NCI-H1436 (cell line): ENCODE results near the gene DYSF.

Experiments
- DNase-seq: peaks from one replicate; lab custom pipeline; 2025; lab: John Stamatoyannopoulos, UW

Gene DYSF

DNA sequence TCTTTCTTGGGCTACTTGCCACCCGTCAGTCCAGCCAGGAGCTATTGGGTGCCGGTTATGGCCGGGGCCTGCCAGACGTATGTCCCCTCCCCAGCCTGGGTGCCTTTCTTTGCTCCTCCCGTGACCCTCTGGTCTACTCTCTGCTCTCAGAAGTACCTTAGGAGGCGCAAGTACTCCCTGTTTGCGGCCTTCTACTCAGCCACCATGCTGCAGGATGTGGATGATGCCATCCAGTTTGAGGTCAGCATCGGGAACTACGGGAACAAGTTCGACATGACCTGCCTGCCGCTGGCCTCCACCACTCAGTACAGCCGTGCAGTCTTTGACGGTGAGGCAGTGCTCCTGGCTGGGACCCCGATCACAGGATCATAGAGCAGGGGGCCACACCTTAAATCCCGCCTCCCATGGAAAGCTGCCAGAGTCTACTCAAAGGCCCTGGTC, 99.5 kb downstream of the DYSF start:
- DNase-seq, result no peak

- no peak for DNase-seq
These were observed 100.8 kb downstream of the DYSF start for GRCh38 chr2:71554028-71554705.

GRCh38 chr2:71554706-71555056, 101.3 kb downstream of the DYSF start:
- DNase-seq, result no peak

DNA sequence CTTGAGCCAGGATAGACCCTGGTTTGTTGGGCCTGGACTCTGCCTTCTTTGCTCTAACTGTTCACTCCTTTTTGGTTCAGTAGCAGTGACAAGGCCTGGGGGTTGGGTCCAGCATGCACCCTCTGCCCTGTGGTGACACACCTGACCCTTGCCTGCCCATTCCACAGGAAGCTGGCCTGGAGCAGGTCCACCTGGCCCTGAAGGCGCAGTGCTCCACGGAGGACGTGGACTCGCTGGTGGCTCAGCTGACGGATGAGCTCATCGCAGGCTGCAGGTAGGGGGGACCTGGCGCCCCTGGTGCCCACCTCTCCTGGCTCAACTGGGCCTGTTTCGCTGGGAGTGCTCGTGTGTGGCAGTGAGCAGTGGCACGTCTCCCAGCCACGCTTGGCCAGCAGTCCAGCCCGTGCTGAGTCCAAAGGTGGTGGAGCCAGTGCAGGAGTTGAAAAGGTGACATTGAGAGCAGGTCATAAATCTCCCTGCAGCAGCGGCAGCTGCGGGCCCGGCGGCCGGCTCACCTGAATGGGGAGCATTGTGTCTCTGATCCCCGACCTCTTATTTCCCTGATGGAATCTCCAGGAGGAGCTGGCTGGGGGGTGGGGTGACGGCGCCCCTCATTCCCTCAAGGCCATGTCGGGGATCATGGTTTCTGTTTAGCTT, 102.6 kb downstream of the DYSF start:
- DNase-seq, result no peak

DNA sequence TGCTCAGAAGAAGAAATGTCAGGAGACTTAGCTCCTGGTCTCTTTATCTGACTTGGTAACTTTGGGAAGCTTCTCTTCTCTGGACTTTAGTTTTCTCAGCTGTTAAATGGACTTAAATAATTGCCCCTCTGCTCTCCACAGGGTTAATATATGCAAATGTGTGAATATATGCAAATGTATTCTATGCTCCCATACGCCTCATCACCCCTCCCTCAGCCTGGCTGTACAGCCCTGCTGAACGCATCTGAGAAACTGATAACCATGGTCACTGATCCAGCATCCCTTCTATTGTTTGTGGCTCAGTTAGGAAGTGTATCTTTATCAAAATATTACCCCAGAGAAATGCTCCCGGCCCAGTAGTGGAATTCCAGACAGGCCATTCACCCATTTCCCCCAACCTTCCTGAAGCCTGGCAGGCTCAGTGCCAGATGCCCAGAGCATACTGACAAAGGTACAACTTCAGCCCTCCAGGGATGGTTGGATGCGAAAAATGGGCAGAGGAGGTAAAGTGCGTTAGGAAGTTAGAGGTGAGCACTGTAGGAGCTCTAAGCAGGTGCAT, 103.4 kb downstream of the DYSF start:
- no peak for DNase-seq

GRCh38 chr2:71557321-71557720, 104.0 kb downstream of the DYSF start:
- DNase-seq, result no peak

DNA sequence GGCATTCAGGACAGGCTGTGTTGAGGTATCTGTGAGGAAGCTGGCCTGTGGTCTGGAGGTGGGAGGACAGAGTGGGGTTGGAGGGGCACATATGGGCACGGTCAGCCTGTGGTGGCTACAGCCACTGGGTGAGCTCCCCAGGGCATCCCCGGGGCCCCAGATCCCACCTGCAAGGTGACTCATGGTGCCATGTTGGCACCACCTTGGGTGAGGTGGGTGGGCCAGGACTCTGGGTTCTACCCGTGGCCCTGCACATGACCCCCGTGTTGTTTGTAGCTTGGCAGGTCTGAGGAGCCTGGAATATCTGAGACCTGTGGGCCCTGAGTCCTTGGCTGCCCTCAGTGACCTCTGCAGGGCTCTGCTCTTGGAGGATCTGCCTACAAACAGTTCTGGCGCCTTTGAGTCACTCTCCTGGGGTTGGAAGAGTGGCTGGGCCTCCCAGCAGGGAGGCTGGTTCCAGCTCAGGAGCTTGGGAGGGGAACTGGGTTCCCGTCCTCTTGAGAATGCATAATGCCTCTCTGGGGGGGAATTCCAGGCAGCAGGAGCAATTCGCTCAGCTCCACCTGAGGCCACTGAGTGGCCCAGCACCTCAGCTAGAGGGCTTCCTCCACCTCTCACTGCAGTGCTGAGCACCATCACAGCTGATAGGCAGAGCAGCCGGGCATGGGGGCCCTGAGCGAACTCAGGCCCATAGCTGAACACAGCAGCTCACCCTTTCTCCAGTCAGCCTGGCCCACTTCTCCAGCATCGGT, 105.1 kb downstream of the DYSF start:
- DNase-seq, result no peak

- DNase-seq, result no peak
These were observed 105.9 kb downstream of the DYSF start for GRCh38 chr2:71559080-71559827.

GRCh38 chr2:71559828-71560637, 106.7 kb downstream of the DYSF start:
- no peak for DNase-seq

- no peak for DNase-seq
These were observed 107.3 kb downstream of the DYSF start for GRCh38 chr2:71560638-71561011.

DNA sequence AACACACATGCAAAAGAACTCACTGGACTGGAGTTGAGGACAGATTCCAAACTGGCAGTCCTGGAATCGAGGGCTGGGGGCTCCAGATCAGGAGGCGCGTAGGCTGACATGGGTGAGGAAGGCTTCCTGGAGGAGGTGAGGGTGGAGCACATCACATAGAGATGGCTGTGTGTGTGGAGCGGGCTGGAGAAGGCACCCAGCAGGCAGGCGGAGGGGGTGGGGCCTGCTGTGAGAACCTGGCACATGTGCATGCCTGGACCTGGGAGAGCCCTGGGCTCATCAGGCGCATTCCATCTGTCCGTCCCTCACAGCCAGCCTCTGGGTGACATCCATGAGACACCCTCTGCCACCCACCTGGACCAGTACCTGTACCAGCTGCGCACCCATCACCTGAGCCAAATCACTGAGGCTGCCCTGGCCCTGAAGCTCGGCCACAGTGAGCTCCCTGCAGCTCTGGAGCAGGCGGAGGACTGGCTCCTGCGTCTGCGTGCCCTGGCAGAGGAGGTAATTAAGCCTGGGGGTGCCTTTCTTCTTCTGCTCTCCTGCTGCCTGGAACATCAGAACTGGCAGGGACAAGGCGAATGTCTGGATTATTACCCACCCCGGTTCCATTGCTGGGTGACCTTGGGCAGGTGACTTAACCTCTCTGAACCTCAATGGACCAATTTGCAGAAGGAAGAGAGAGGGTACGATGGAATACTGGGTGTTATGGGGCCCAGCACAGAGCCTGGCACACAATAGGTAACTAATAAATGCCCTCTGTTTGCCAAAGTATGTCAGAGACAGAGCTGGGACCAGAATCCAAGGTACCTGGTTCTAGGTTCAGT, 108.3 kb downstream of the DYSF start:
- DNase-seq, result no peak

- no peak for DNase-seq
These were observed 109.2 kb downstream of the DYSF start for GRCh38 chr2:71562518-71562917.

GRCh38 chr2:71563872-71564271, 110.5 kb downstream of the DYSF start:
- no peak for DNase-seq

- no peak for DNase-seq
These were observed 111.0 kb downstream of the DYSF start for GRCh38 chr2:71564361-71564760.

DNA sequence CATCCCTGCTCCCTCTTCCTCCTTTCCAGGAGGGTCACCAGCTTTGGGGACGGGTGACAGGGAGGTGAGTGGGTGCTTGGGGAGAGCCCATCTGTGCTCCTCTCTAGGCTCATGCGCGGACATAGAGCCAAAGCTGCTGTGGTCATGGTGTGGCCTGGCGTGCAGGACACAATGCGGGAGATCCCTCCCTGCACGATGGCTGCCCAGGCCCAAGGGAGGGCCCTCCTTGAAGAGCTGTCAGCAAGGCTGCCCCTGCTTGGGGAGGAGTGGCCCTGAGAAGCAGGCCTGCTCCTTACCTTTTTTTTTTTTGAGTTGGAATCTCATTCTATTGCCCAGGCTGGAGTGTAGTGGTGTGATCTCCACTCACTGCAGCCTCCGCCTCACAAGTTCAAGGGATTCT, 111.4 kb downstream of the DYSF start:
- no peak for DNase-seq

DNA sequence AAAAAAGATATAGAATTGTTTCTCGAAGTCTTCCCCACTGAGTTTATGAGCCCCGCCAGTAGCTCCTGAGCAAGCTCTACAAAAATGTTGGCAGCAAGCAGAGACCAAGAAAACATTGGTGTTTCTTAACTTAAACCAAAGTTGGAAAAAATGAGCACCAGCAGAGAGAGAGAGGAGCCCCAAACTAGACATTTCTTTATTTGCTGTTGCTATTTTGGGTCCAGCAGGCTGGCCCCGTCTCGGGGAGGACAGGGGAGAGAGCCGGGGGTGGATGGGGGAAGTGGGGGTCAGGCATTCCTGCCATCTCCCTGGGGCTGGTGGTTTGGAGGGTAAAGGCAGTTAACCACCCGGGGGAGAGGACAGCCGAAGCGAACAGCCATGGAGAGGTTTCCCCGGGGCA, 113.0 kb downstream of the DYSF start:
- no peak for DNase-seq

DNA sequence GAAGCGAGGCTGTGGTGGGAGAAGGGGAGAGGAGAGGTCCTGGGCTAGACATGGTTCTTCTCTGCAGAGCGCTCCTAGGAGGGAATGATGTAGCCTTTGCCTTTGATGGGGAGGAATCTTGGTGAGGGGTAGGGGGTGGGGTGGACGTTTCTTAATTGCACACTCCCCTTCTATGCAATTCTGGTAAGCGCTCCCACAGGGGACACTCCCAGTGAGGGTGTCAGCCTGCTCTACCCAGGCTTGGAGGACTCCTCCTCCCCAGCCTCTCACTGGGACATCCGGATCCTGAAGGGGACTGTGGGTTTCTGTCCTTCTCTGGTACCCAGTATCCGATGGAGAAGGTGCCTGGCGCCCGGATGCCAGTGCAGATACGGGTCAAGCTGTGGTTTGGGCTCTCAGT, 114.3 kb downstream of the DYSF start:
- no peak for DNase-seq

DNA sequence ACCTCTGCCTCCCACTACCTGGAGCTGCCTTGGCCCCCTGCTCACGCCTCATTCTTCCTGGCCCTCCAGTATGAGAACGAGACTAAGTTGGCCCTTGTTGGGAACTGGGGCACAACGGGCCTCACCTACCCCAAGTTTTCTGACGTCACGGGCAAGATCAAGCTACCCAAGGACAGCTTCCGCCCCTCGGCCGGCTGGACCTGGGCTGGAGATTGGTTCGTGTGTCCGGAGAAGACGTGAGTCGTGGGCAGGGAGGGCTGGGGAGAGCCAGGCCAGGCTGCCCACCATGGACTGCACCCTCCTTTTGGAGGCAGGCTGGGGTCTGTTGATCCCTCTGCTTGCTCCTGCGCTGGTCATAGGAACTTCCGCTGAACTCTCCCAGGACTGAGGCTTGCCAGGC, 114.7 kb downstream of the DYSF start:
- no peak for DNase-seq

- DNase-seq, result no peak
These were observed 117.2 kb downstream of the DYSF start for GRCh38 chr2:71570511-71570910.

DNA sequence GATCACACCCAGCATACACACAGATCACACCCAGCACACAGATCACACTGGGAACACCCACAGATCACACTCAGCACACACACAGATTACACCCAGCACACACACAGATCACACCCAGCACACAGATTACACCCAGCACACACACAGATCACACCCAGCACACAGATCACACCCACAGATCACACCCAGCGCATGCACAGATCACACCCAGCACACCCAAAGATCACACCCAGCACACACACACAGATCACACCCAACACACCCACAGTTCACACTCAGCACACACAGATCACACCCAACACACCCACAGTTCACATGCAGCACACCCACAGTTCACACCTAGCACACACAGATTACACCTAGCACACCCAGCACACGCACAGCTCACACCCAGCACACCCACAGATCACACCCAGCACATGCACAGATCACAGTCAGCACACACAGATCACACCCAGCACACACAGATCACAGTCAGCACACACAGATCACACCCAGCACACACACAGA, 117.6 kb downstream of the DYSF start:
- no peak for DNase-seq
